Measurements from ENCODE around the gene AGFG1.
A peak's percentile ranks its signal among the peaks of the same experiment; 100 is the strongest.

Gene AGFG1

GRCh38 chr2:227482638-227483340 is 10.8 kb downstream of the AGFG1 start:
- ATAC-seq, result no peak
- TF ChIP-seq ZNF8 (CRISPR knock-in tag; IDR thresholded peaks at IDR 0.05) (no peak), ZNF70 (CRISPR knock-in tag; IDR thresholded peaks at IDR 0.05) (no peak), ZNF565 (CRISPR knock-in tag; conservative IDR thresholded peaks at IDR 0.05; ENCODE audit: low read depth) (no peak), POU6F1 (CRISPR knock-in tag; IDR thresholded peaks at IDR 0.05; ENCODE audit: borderline replicate concordance, low read depth) (no peak), SNAI2 (CRISPR knock-in tag; IDR thresholded peaks at IDR 0.05) (no peak), RARB (CRISPR knock-in tag; IDR thresholded peaks at IDR 0.05) (no peak), ZFP3 (CRISPR knock-in tag; IDR thresholded peaks at IDR 0.05) (no peak), TOX (CRISPR knock-in tag; IDR thresholded peaks at IDR 0.05; ENCODE audit: borderline replicate concordance) (no peak), ARNTL (CRISPR knock-in tag; IDR thresholded peaks at IDR 0.05; ENCODE audit: borderline replicate concordance, low read depth) (no peak), PPARA (CRISPR knock-in tag; IDR thresholded peaks at IDR 0.05; ENCODE audit: borderline replicate concordance) (no peak), CSDC2 (CRISPR knock-in tag; IDR thresholded peaks at IDR 0.05) (no peak), TSHZ2 (CRISPR knock-in tag; IDR thresholded peaks at IDR 0.05) (no peak), ZC3H10 (CRISPR knock-in tag; IDR thresholded peaks at IDR 0.05) (no peak), GLIS3 (CRISPR knock-in tag; IDR thresholded peaks at IDR 0.05) (no peak), OSR1 (CRISPR knock-in tag; IDR thresholded peaks at IDR 0.05) (no peak), PATZ1 (CRISPR knock-in tag; IDR thresholded peaks at IDR 0.05; ENCODE audit: borderline replicate concordance) (no peak), ISL1 (CRISPR knock-in tag; IDR thresholded peaks at IDR 0.05) (no peak), BACH2 (CRISPR knock-in tag; IDR thresholded peaks at IDR 0.05; ENCODE audit: borderline replicate concordance) (no peak), CREB5 (CRISPR knock-in tag; IDR thresholded peaks at IDR 0.05; ENCODE audit: low read depth) (no peak), TCF4 (CRISPR knock-in tag; IDR thresholded peaks at IDR 0.05; ENCODE audit: borderline replicate concordance) (no peak)

GRCh38 chr2:227485429-227485828 is 13.5 kb downstream of the AGFG1 start:
- TF ChIP-seq ZC3H10 (CRISPR knock-in tag; IDR thresholded peaks at IDR 0.05) (no peak), ZFP30 (CRISPR knock-in tag; IDR thresholded peaks at IDR 0.05) (peak; percentile 94)
- ATAC-seq, result no peak

GRCh38 chr2:227486688-227487087 is 14.7 kb downstream of the AGFG1 start:
- TF ChIP-seq GLIS3 (CRISPR knock-in tag; IDR thresholded peaks at IDR 0.05) (no peak), TOX (CRISPR knock-in tag; IDR thresholded peaks at IDR 0.05; ENCODE audit: borderline replicate concordance) (no peak), ZC3H10 (CRISPR knock-in tag; IDR thresholded peaks at IDR 0.05) (no peak), ZFP30 (CRISPR knock-in tag; IDR thresholded peaks at IDR 0.05) (no peak), TSHZ2 (CRISPR knock-in tag; IDR thresholded peaks at IDR 0.05) (no peak), CSDC2 (CRISPR knock-in tag; IDR thresholded peaks at IDR 0.05) (no peak), ZNF70 (CRISPR knock-in tag; IDR thresholded peaks at IDR 0.05) (no peak)
- ATAC-seq, result no peak
